IMR-90 (cell line): Measurements from ENCODE around the gene CCM2.

Experiments used
- CEBPB ChIP-seq: IDR thresholded peaks from 2 replicates; pipeline ENCODE4 v1.6.1; 2012; ENCODE audit warnings: low read depth, low read length, improper control_type of control experiment
- CTCF ChIP-seq: conservative IDR thresholded peaks from 2 replicates; pipeline ENCODE4 v1.5.1; 2012; ENCODE audit warnings: mild to moderate bottlenecking, low read depth, low read length, improper control_type of control experiment
- MAFK ChIP-seq: IDR thresholded peaks from 2 replicates; pipeline ENCODE4 v1.6.1; 2012; ENCODE audit warnings: low read depth, low read length, improper control_type of control experiment
- MAZ ChIP-seq: IDR thresholded peaks from 2 replicates; pipeline ENCODE4 v1.6.1; 2012; ENCODE audit warnings: low read depth, mild to moderate bottlenecking, low read length, improper control_type of control experiment, moderate library complexity, borderline replicate concordance
- MXI1 ChIP-seq: IDR thresholded peaks from 2 replicates; pipeline ENCODE4 v1.6.1; 2012; ENCODE audit warnings: low read depth, mild to moderate bottlenecking, low read length, moderate library complexity, borderline replicate concordance
- POLR2A ChIP-seq: IDR thresholded peaks from 2 replicates; pipeline ENCODE4 v1.6.1; 2012; ENCODE audit warnings: mild to moderate bottlenecking, low read depth, low read length
- RAD21 ChIP-seq: IDR thresholded peaks from 2 replicates; pipeline ENCODE4 v1.6.1; 2012; ENCODE audit warnings: low read length, improper control_type of control experiment
- RCOR1 ChIP-seq: IDR thresholded peaks from 2 replicates; pipeline ENCODE4 v1.6.1; 2012; ENCODE audit warnings: mild to moderate bottlenecking, low read length, improper control_type of control experiment; ENCODE audit not compliant: insufficient replicate concordance
- SMC3 ChIP-seq: fragments of 150-350 bp; IDR thresholded peaks from 2 replicates; pipeline ENCODE4 v1.6.1; 2016; ENCODE audit warnings: low read depth, mild to moderate bottlenecking, antibody characterized with exemption, low read length, moderate library complexity
- TF ChIP-seq, protein P1 (sequence below): fragments of 150-350 bp; IDR thresholded peaks from 2 replicates; pipeline ENCODE4 v1.6.1; 2017; ENCODE audit warnings: mild to moderate bottlenecking, antibody characterized with exemption, low read length, low read depth

- TF ChIP-seq MAFK = no peak
- TF ChIP-seq CTCF = no peak
- TF ChIP-seq RAD21 = no peak
- no peak for TF ChIP-seq POLR2A
- TF ChIP-seq, protein P1, sequence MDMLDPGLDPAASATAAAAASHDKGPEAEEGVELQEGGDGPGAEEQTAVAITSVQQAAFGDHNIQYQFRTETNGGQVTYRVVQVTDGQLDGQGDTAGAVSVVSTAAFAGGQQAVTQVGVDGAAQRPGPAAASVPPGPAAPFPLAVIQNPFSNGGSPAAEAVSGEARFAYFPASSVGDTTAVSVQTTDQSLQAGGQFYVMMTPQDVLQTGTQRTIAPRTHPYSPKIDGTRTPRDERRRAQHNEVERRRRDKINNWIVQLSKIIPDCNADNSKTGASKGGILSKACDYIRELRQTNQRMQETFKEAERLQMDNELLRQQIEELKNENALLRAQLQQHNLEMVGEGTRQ = no peak
- no peak for TF ChIP-seq MAZ
- no peak for TF ChIP-seq CEBPB
- no peak for TF ChIP-seq RCOR1
- TF ChIP-seq SMC3 = no peak
- TF ChIP-seq MXI1 = no peak
Observed at GRCh38 chr7:45020915-45021314, 20.9 kb downstream of the CCM2 start.
